Nephron progenitor cell (in vitro differentiated cells): Measurements from ENCODE around the gene SLC6A7.

Source experiments
- DNase-seq: peaks from one replicate; pipeline ENCODE4 v3.0.0; 2021
- H3K27ac Mint-ChIP-seq: 2 replicates; pipeline ENCODE4 v1.8.0; 2021; ENCODE audit warnings: mild to moderate bottlenecking, moderate library complexity, mixed read lengths
- H3K27me3 Mint-ChIP-seq: 2 replicates; pipeline ENCODE4 v1.8.0; 2021; ENCODE audit warnings: mild to moderate bottlenecking, low read depth, mixed read lengths; ENCODE audit not compliant: poor library complexity
- H3K36me3 Mint-ChIP-seq: 2 replicates; pipeline ENCODE4 v1.8.0; 2021; ENCODE audit warnings: low read depth, mixed read lengths
- H3K4me1 Mint-ChIP-seq: 2 replicates; pipeline ENCODE4 v1.8.0; 2021; ENCODE audit warnings: mixed read lengths
- H3K4me3 Mint-ChIP-seq: 2 replicates; pipeline ENCODE4 v1.8.0; 2021; ENCODE audit warnings: mild to moderate bottlenecking, moderate library complexity, mixed read lengths
- H3K9me3 Mint-ChIP-seq: 2 replicates; pipeline ENCODE4 v1.8.0; 2021; ENCODE audit warnings: mild to moderate bottlenecking, moderate library complexity, mixed read lengths
- CTCF ChIP-seq: fragments of 200-600 bp; sonication (generic); IDR thresholded peaks from 2 replicates; pipeline ENCODE4 v1.5.0; 2021; ENCODE audit warnings: antibody characterized with exemption

Gene SLC6A7

GRCh38 chr5:150211156-150212030, 21.5 kb downstream of the SLC6A7 start:
- DNase-seq: no peak

GRCh38 chr5:150213530-150213929, 23.7 kb downstream of the SLC6A7 start:
- no peak for TF ChIP-seq CTCF
- Mint-ChIP-seq H3K27me3 (peaks cover 16% of the 10 kb centered on the region), H3K27ac (no peak overlapping the region), H3K4me1 (peaks cover 62% of the 10 kb centered on the region), H3K36me3 (no peaks in the 10 kb centered on the region), H3K4me3 (no peak overlapping the region), H3K9me3 (no peaks in the 10 kb centered on the region)
- DNase-seq: no peak

More at GRCh38 chr5:150211156-150212030, 21.5 kb downstream of the SLC6A7 start:
- Mint-ChIP-seq H3K36me3 (no peaks in the 10 kb centered on the region), H3K27me3 (peaks cover 8% of the 10 kb centered on the region), H3K9me3 (no peaks in the 10 kb centered on the region), H3K27ac (no peak overlapping the region), H3K4me1 (peaks cover 51% of the 10 kb centered on the region), H3K4me3 (no peak overlapping the region)
- TF ChIP-seq CTCF: no peak

GRCh38 chr5:150214289-150214688, 24.4 kb downstream of the SLC6A7 start:
- no peak for DNase-seq
- Mint-ChIP-seq H3K27ac (no peak overlapping the region), H3K4me1 (peaks cover 55% of the 10 kb centered on the region), H3K27me3 (peaks cover 16% of the 10 kb centered on the region), H3K4me3 (no peak overlapping the region), H3K9me3 (no peaks in the 10 kb centered on the region), H3K36me3 (no peaks in the 10 kb centered on the region)
- TF ChIP-seq CTCF: no peak

- DNase-seq: no peak
- Mint-ChIP-seq H3K36me3 (no peaks in the 10 kb centered on the region), H3K27ac (no peak overlapping the region), H3K9me3 (no peaks in the 10 kb centered on the region), H3K27me3 (peaks cover 16% of the 10 kb centered on the region), H3K4me1 (peaks cover 43% of the 10 kb centered on the region), H3K4me3 (no peak overlapping the region)
- no peak for TF ChIP-seq CTCF
Observed at GRCh38 chr5:150215979-150216944, 26.4 kb downstream of the SLC6A7 start.

GRCh38 chr5:150217038-150217437, 27.2 kb downstream of the SLC6A7 start:
- Mint-ChIP-seq H3K4me1 (peaks cover 44% of the 10 kb centered on the region), H3K4me3 (no peak overlapping the region), H3K36me3 (no peaks in the 10 kb centered on the region), H3K27ac (no peak overlapping the region), H3K9me3 (no peaks in the 10 kb centered on the region), H3K27me3 (peaks cover 16% of the 10 kb centered on the region)
- DNase-seq: no peak
- no peak for TF ChIP-seq CTCF
